ENCODE measurements around the gene BPGM. TPM values are rescaled to one million over a fixed set of nuclear protein-coding genes. Genes with fewer than 3 reads are reported as not detected.
A peak's percentile ranks its signal among the peaks of the same experiment; 100 is the strongest.
"Not testable (repeated sequence)": the region's sequence is repeated elsewhere in the genome, so short reads cannot be mapped to it uniquely, and the experiment has no call there.

The BPGM gene
- total RNA-seq, 1 experiment from 2014 or later: 25.4 TPM

- DNase-seq (ENCODE audit: low spot score): no peak
These were observed 14.6 kb upstream of the BPGM start for GRCh38 chr7:134632052-134632451.

- DNase-seq (ENCODE audit: low spot score): peak; percentile 52
These were observed 13.6 kb upstream of the BPGM start for GRCh38 chr7:134632937-134633540.

GRCh38 chr7:134636008-134636449 lies 10.6 kb upstream of the BPGM start:
- no peak for DNase-seq (ENCODE audit: low spot score)

- DNase-seq (ENCODE audit: low spot score): no peak
These were observed 9.2 kb upstream of the BPGM start for GRCh38 chr7:134637441-134637840.

- DNase-seq (ENCODE audit: low spot score): no peak
These were observed 8.5 kb upstream of the BPGM start for GRCh38 chr7:134637934-134638719.

- no peak for DNase-seq (ENCODE audit: low spot score)
These were observed 7.6 kb upstream of the BPGM start for GRCh38 chr7:134639061-134639460.

- no peak for DNase-seq (ENCODE audit: low spot score)
These were observed 6.9 kb upstream of the BPGM start for GRCh38 chr7:134639683-134640279.

GRCh38 chr7:134640842-134641715 lies 5.6 kb upstream of the BPGM start:
- DNase-seq (ENCODE audit: low spot score): no peak

GRCh38 chr7:134641981-134642380 lies 4.7 kb upstream of the BPGM start:
- DNase-seq (ENCODE audit: low spot score): not testable (repeated sequence)

GRCh38 chr7:134643131-134643530 lies 3.5 kb upstream of the BPGM start:
- no peak for DNase-seq (ENCODE audit: low spot score)

GRCh38 chr7:134645478-134645877 lies 1.2 kb upstream of the BPGM start:
- no peak for DNase-seq (ENCODE audit: low spot score)

- DNase-seq (ENCODE audit: low spot score): no peak
These were observed 718 bp upstream of the BPGM start for GRCh38 chr7:134645935-134646334.

- DNase-seq (ENCODE audit: low spot score): no peak
These were observed 1.8 kb downstream of the BPGM start for GRCh38 chr7:134648456-134648855.

- DNase-seq (ENCODE audit: low spot score): no peak
These were observed 2.6 kb downstream of the BPGM start for GRCh38 chr7:134649226-134649775.

GRCh38 chr7:134651991-134652390 lies 5.3 kb downstream of the BPGM start:
- no peak for DNase-seq (ENCODE audit: low spot score)

GRCh38 chr7:134654104-134654775 lies 7.6 kb downstream of the BPGM start:
- no peak for DNase-seq (ENCODE audit: low spot score)

GRCh38 chr7:134657526-134657925 lies 10.9 kb downstream of the BPGM start:
- no peak for DNase-seq (ENCODE audit: low spot score)

GRCh38 chr7:134660242-134660785 lies 13.7 kb downstream of the BPGM start:
- no peak for DNase-seq (ENCODE audit: low spot score)

- DNase-seq (ENCODE audit: low spot score): no peak
These were observed 14.3 kb downstream of the BPGM start for GRCh38 chr7:134660961-134661376.

- DNase-seq (ENCODE audit: low spot score): no peak
These were observed 15.7 kb downstream of the BPGM start for GRCh38 chr7:134662166-134662870.

All from H4 (cell line).